Breast epithelium (tissue), 3 donors: ENCODE measurements around the gene GSTT4.
"Not testable (repeated sequence)": the region's sequence is repeated elsewhere in the genome, so short reads cannot be mapped to it uniquely, and the experiment has no call there.

Source experiments
- CTCF ChIP-seq, 3 donors: fragments of 450-650 bp; IDR thresholded peaks; one replicate each; pipeline ENCODE4 v1.5.1; 2016 to 2017; ENCODE audit warnings: antibody characterized with exemption in 3 of 3, mild to moderate bottlenecking in 3 of 3, moderate library complexity in 3 of 3
- POLR2AphosphoS5 ChIP-seq, 3 donors: sonication (generic); formaldehyde crosslinking; IDR thresholded peaks; one replicate each; pipeline ENCODE4 v1.6.1; 2017; ENCODE audit warnings: antibody characterized with exemption in 3 of 3

DNA sequence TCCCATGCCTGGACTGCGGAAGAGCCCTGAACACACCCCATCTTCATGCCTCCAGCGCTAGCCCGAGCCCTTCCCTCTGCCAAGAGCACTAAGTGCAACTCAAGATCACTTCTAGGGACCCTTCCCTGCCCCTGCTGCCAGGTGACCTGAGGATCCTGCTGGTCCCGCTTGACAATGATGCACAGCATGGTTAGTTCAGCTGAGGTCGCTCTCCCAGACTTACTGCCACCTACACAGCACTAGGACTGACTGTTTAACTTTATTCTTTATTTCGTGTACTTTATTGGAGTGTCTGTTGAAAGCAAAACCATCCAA is 50.3 kb downstream of the GSTT4 start:
- TF ChIP-seq CTCF, POLR2AphosphoS5 (IDR thresholded peaks at IDR 0.05): not testable (repeated sequence)
